B cell (primary cell): ENCODE measurements around the gene GSE1.

ENCODE experiments used
- CTCF ChIP-seq: fragments of 200-600 bp; IDR thresholded peaks from one replicate; pipeline ENCODE4 v1.8.0; 2022; ENCODE audit warnings: antibody characterized with exemption, mild to moderate bottlenecking
- EZH2 ChIP-seq: IDR thresholded peaks from 2 replicates; pipeline ENCODE4 v1.6.1; 2012; ENCODE audit warnings: borderline replicate concordance, low read depth, mild to moderate bottlenecking, moderate library complexity, low read length; ENCODE audit not compliant: insufficient read depth, poor library complexity, severe bottlenecking

DNA sequence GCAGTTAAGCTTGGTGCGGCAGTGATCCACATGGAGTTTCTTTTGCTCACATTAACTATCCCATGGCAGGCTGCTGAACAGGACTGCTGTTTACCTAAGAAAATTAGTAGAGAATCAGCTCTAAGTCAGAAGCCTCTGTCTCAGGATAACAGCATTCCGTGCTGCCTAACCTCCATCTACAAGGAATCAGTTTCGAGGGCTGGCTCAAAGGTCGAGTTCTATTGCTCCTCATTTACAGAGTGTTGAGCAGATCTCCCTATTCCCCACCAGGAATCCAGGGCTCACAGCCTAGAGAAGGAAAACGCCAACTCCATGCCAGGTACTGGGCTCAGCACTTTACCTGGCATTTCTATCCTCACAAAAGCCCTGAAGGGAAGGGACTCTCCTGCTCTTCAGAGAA is 65.7 kb downstream of the GSE1 start:
- TF ChIP-seq CTCF (no peak), EZH2 (no peak)
